Panc1 (cell line): ENCODE results near the gene SMG1. TPM values are rescaled to one million over a fixed set of nuclear protein-coding genes. Genes with fewer than 3 reads are reported as not detected.

Experiments
- ATAC-seq: fragments of 200-7000 bp; cut with Tn5 transposase; 2 replicates; pipeline ENCODE4 v1.9.1; 2020; ENCODE audit warnings: mild to moderate bottlenecking, moderate library complexity
- BruUV-seq: library from RNA; stranded (reverse); fragments of 400-500 nt; replicated peaks from 2 replicates; lab custom pipeline; 2021; lab: Mats Ljungman, UMichigan
- CTCF ChIA-PET: fragments of 300-600 bp; sonication (Branson Sonifier 250); formaldehyde crosslinking; loops from one replicate; lab custom pipeline; 2022; ENCODE audit warnings: antibody characterized with exemption; lab: Charles Lee
- POLR2A ChIA-PET: fragments of 300-600 bp; sonication (Branson Sonifier 250); formaldehyde crosslinking; loops from one replicate; lab custom pipeline; 2022; ENCODE audit warnings: antibody characterized with exemption; lab: Charles Lee
- DNase-seq: peaks from one replicate; pipeline ENCODE4 v3.0.0-alpha.2; 2010; ENCODE audit warnings: low read depth, low spot score
- H3K27ac ChIP-seq: 2 replicates; pipeline ENCODE4 v1.5.1; 2011; ENCODE audit warnings: mild to moderate bottlenecking, low read length, inconsistent platforms
- H3K27me3 ChIP-seq: fragments of 200-500 bp; sonication (Bioruptor generic); 2 replicates; pipeline ENCODE4 v1.6.0; 2014; ENCODE audit warnings: low read length, inconsistent platforms; ENCODE audit not compliant: control insufficient read depth, insufficient read depth
- H3K36me3 ChIP-seq: fragments of 200-500 bp; sonication (Bioruptor generic); 2 replicates; pipeline ENCODE4 v1.5.1; 2014; ENCODE audit warnings: inconsistent platforms, mild to moderate bottlenecking, low read length, moderate library complexity; ENCODE audit not compliant: control insufficient read depth, insufficient read depth
- H3K4me1 ChIP-seq: 2 replicates; pipeline ENCODE4 v1.5.1; 2011; ENCODE audit warnings: inconsistent platforms, mild to moderate bottlenecking, low read length, moderate library complexity; ENCODE audit not compliant: control insufficient read depth, insufficient read depth
- H3K4me3 ChIP-seq, 2 experiments: 2 replicates each; pipeline ENCODE4 v1.5.1; 2011 to 2012; ENCODE audit warnings: low read depth in 2 of 2, low read length in 2 of 2, mild to moderate bottlenecking in 2 of 2, inconsistent platforms in 1 of 2, moderate library complexity in 1 of 2
- H3K9me3 ChIP-seq: fragments of 200-500 bp; sonication (Bioruptor generic); 2 replicates; pipeline ENCODE4 v1.5.1; 2014; ENCODE audit warnings: low read depth, mild to moderate bottlenecking, inconsistent platforms, low read length, moderate library complexity; ENCODE audit not compliant: control insufficient read depth, insufficient read depth
- CTCF ChIP-seq: fragments of 450-650 bp; IDR thresholded peaks from 2 replicates; pipeline ENCODE4 v1.5.1; 2017; ENCODE audit warnings: mild to moderate bottlenecking
- POLR2AphosphoS5 ChIP-seq: IDR thresholded peaks from 2 replicates; pipeline ENCODE4 v1.6.1; 2012; ENCODE audit warnings: mild to moderate bottlenecking, low read depth, low read length, moderate library complexity
- REST ChIP-seq, 2 experiments: IDR thresholded peaks; 2 replicates each; pipeline ENCODE4 v1.6.1; 2011 to 2012; ENCODE audit warnings: low read depth in 2 of 2, control low read depth in 1 of 2, low read length in 1 of 2, mild to moderate bottlenecking in 1 of 2, moderate library complexity in 1 of 2; ENCODE audit not compliant: insufficient read depth in 1 of 2
- SIN3A ChIP-seq: IDR thresholded peaks from 2 replicates; pipeline ENCODE4 v1.6.1; 2012; ENCODE audit warnings: low read depth, mild to moderate bottlenecking, low read length, moderate library complexity, borderline replicate concordance; ENCODE audit not compliant: insufficient read depth
- TCF7L2 ChIP-seq: IDR thresholded peaks from 2 replicates; pipeline ENCODE4 v1.6.1; 2011; ENCODE audit warnings: mild to moderate bottlenecking, low read depth, low read length, inconsistent platforms
- in situ Hi-C: cut with HindIII; loops from 2 replicates; pipeline ENCODE4 v1.10.0; 2016; ENCODE audit warnings: low sequenced_read_pairs, low pct_unique_long_range_greater_than_20kb
- intact Hi-C: fragments of 100-400 bp; cut with micrococcal nuclease; formaldehyde crosslinking; loops from one replicate; pipeline ENCODE4 v1.10.0; 2022; ENCODE audit not compliant: unreplicated experiment
- total RNA-seq: library from RNA; stranded (reverse); gene quantifications from one replicate; pipeline ENCODE4 v1.2.1, GENCODE V29; 2021; ENCODE audit not compliant: unreplicated experiment

SMG1 gene
- total RNA-seq, 1 experiment from 2014 or later, result 113 TPM

GRCh38 chr16:18809165-18809564, 117.0 kb downstream of the SMG1 start:
- intact Hi-C loops (no loop called here), in situ Hi-C loops (no loop called here)
- no peak for DNase-seq
- no TSS peak for BruUV-seq
- Histone ChIP-seq H3K4me1 (peaks cover 22% of the 10 kb centered on the region), H3K36me3 (peaks cover 56% of the 10 kb centered on the region), H3K9me3 (no peaks in the 10 kb centered on the region), H3K27ac (no peak overlapping the region), H3K4me3 (no peak overlapping the region), H3K27me3 (no peaks in the 10 kb centered on the region)
- no peak for ATAC-seq
- POLR2A ChIA-PET, result no interaction called here
- CTCF ChIA-PET, result no interaction called here
- TF ChIP-seq REST (IDR thresholded peaks at IDR 0.05; ENCODE audit: insufficient read depth in 1 of 2, low read depth in 2 of 2, low read length in 1 of 2), result no peak
- TF ChIP-seq POLR2AphosphoS5, result no peak
- TF ChIP-seq CTCF, result no peak
- no peak for TF ChIP-seq SIN3A
- no peak for TF ChIP-seq TCF7L2

GRCh38 chr16:18805257-18805773, 120.9 kb downstream of the SMG1 start:
- Histone ChIP-seq H3K27me3 (no peaks in the 10 kb centered on the region), H3K4me1 (peaks cover 38% of the 10 kb centered on the region), H3K9me3 (no peaks in the 10 kb centered on the region), H3K27ac (peak overlapping the region; percentile 93), H3K4me3 (no peak overlapping the region), H3K36me3 (peaks cover 35% of the 10 kb centered on the region)
- CTCF ChIA-PET, result interaction anchor here (0.6 kb wide), 1 partner anchor 277 kb away, joined by 4 read pairs; no protein-coding TSS in a partner anchor
- BruUV-seq, result no TSS peak
- intact Hi-C loops (no loop called here), in situ Hi-C loops (no loop called here)
- POLR2A ChIA-PET, result interaction anchor here (0.7 kb wide), 1 partner anchor 14 kb away, joined by 3 read pairs; no protein-coding TSS in a partner anchor
- ATAC-seq (no peak), DNase-seq (no peak)
- TF ChIP-seq SIN3A (no peak), CTCF (no peak), TCF7L2 (no peak), POLR2AphosphoS5 (no peak), REST (IDR thresholded peaks at IDR 0.05; ENCODE audit: insufficient read depth in 1 of 2, low read depth in 2 of 2, low read length in 1 of 2) (no peak)
